Measurements from ENCODE around the gene GPI. TPM values are rescaled to one million over a fixed set of nuclear protein-coding genes. Genes with fewer than 3 reads are reported as not detected.

Gene GPI
- total RNA-seq, 2 donors from 2014 or later, result 181 to 183 TPM

- Histone ChIP-seq H3K9me3 (ENCODE audit: control insufficient read depth, low read length) (no peaks in the 10 kb centered on the region), H3K27me3 (ENCODE audit: control insufficient read depth, insufficient read depth, low read length, poor library complexity, severe bottlenecking) (no peaks in the 10 kb centered on the region), H3K4me3 (ENCODE audit: low read length) (peak overlapping the region; percentile 91), H3K27ac (ENCODE audit: low read depth, low read length) (no peak overlapping the region), H3K36me3 (ENCODE audit: control insufficient read depth, insufficient read depth, low read length) (peaks cover 20% of the 10 kb centered on the region), H3K9ac (ENCODE audit: extremely low read depth, low read length, poor library complexity, severe bottlenecking) (peak overlapping the region; percentile 20), H3K4me1 (ENCODE audit: control insufficient read depth, insufficient read depth, low read length) (no peaks in the 10 kb centered on the region)
- DNase-seq, result peak; percentile 53
- no peaks in the 10 kb centered on the region for H3K9me3 Mint-ChIP-seq
- peaks cover 4% of the 10 kb centered on the region for H3K27me3 Mint-ChIP-seq (ENCODE audit: insufficient read depth)
- peak overlapping the region; percentile 66 for H3K27ac Mint-ChIP-seq
- peaks cover 14% of the 10 kb centered on the region for H3K36me3 Mint-ChIP-seq (ENCODE audit: low read depth)
- peak overlapping the region; percentile 85 for H3K4me3 Mint-ChIP-seq
- H3K4me1 Mint-ChIP-seq, result peaks cover 23% of the 10 kb centered on the region
- TF ChIP-seq CTCF (conservative IDR thresholded peaks at IDR 0.05), result no peak
- 85 to 90% methylated on average over 10 to 11 of the region's 11 CpGs for WGBS, 2 experiments (ENCODE audit: insufficient coverage in 1 of 2, insufficient read length in 1 of 2)
Measured at GRCh38 chr19:34364462-34364829, 550 bp upstream of the GPI start.

- Mint-ChIP-seq H3K4me1 (peaks cover 17% of the 10 kb centered on the region), H3K9me3 (no peaks in the 10 kb centered on the region), H3K36me3 (ENCODE audit: low read depth) (peaks cover 27% of the 10 kb centered on the region), H3K27me3 (ENCODE audit: insufficient read depth) (peaks cover 3% of the 10 kb centered on the region), H3K27ac (peak overlapping the region; percentile 44), H3K4me3 (peak overlapping the region; percentile 85)
- peak; percentile 72 for DNase-seq
- Histone ChIP-seq H3K4me1 (ENCODE audit: control insufficient read depth, insufficient read depth, low read length) (no peaks in the 10 kb centered on the region), H3K9me3 (ENCODE audit: control insufficient read depth, low read length) (no peaks in the 10 kb centered on the region), H3K36me3 (ENCODE audit: control insufficient read depth, insufficient read depth, low read length) (peaks cover 29% of the 10 kb centered on the region), H3K9ac (ENCODE audit: extremely low read depth, low read length, poor library complexity, severe bottlenecking) (peak overlapping the region; percentile 47), H3K27ac (ENCODE audit: low read depth, low read length) (no peak overlapping the region), H3K27me3 (ENCODE audit: control insufficient read depth, insufficient read depth, low read length, poor library complexity, severe bottlenecking) (no peaks in the 10 kb centered on the region), H3K4me3 (ENCODE audit: low read length) (peak overlapping the region; percentile 91)
- 11 to 21% methylated on average over 20 to 45 of the region's 45 CpGs for WGBS, 2 experiments (ENCODE audit: insufficient coverage in 1 of 2, insufficient read length in 1 of 2)
- TF ChIP-seq CTCF (conservative IDR thresholded peaks at IDR 0.05), result no peak
Measured at GRCh38 chr19:34365463-34366401, 736 bp downstream of the GPI start.

GRCh38 chr19:34366738-34367623 lies 2.0 kb downstream of the GPI start:
- Histone ChIP-seq H3K27me3 (ENCODE audit: control insufficient read depth, insufficient read depth, low read length, poor library complexity, severe bottlenecking) (no peaks in the 10 kb centered on the region), H3K27ac (ENCODE audit: low read depth, low read length) (no peak overlapping the region), H3K9me3 (ENCODE audit: control insufficient read depth, low read length) (no peaks in the 10 kb centered on the region), H3K9ac (ENCODE audit: extremely low read depth, low read length, poor library complexity, severe bottlenecking) (no peak overlapping the region), H3K36me3 (ENCODE audit: control insufficient read depth, insufficient read depth, low read length) (peaks cover 35% of the 10 kb centered on the region), H3K4me3 (ENCODE audit: low read length) (no peak overlapping the region), H3K4me1 (ENCODE audit: control insufficient read depth, insufficient read depth, low read length) (no peaks in the 10 kb centered on the region)
- Mint-ChIP-seq H3K27ac (no peak overlapping the region), H3K4me3 (peak overlapping the region; percentile 85), H3K9me3 (no peaks in the 10 kb centered on the region), H3K27me3 (ENCODE audit: insufficient read depth) (peaks cover 3% of the 10 kb centered on the region), H3K4me1 (peaks cover 17% of the 10 kb centered on the region), H3K36me3 (ENCODE audit: low read depth) (peaks cover 34% of the 10 kb centered on the region)
- no peak for DNase-seq
- 95 to 100% methylated on average over 3 to 10 of the region's 10 CpGs for WGBS, 2 experiments (ENCODE audit: insufficient coverage in 1 of 2, insufficient read length in 1 of 2)
- no peak for TF ChIP-seq CTCF (conservative IDR thresholded peaks at IDR 0.05)

Data from endodermal cell (in vitro differentiated cells).